Measurements from ENCODE around the gene PRSS48. TPM values are rescaled to one million over a fixed set of nuclear protein-coding genes. Genes with fewer than 3 reads are reported as not detected.
"Not testable (repeated sequence)": the region's sequence is repeated elsewhere in the genome, so short reads cannot be mapped to it uniquely, and the experiment has no call there.

PRSS48 gene
- polyA plus RNA-seq, 10 donors = not detected

DNA sequence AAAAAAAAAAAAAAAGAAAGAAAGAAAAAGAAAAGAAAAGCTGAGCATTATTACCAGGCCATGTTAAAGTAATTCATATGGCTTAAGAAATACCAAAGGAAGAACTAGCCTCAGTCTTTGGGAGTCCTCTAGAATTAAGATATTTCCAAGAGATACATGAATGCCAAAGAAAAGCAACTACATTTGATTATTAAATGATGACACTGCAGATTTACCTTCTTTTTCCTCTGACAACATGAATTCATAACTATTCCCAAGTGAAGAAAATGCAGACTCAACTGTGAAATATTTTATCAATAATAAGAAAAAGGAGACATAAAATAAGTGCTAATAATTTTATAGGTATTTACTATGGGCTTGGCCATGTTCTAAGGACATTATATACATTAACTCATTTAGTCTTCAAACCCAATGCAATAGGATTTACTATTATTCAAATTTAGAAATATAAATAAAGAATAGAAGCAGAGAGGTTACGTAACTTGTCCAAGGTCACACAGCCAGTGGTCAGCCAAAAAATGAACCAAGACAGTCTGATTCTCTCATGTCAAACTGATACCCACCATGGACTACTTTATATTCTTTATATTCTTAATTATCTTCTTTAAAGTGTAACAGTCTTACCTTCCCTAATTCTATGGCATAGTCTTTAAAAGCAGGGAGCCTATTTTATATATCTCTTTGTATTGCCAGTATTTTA is 41.5 kb downstream of the PRSS48 start:
- no peak for DNase-seq

DNA sequence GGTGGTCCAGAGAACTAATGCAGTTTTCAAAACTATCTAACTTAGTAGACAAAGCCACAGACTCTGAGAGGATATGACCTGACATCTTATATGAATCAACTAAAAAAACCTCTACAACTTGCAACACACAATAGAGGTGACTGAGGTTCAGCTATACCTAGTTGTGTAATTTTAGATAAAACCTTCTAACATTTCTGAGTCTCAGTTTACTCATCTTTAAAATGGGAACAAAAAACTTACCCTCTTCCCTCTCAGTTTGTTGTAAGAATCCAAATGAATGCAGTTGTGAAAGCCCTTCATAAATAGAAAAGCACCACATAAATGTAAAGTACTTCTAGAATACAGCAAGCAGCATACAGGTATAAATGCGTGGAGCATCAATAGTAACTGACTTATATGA is 42.5 kb downstream of the PRSS48 start:
- no peak for DNase-seq

DNA sequence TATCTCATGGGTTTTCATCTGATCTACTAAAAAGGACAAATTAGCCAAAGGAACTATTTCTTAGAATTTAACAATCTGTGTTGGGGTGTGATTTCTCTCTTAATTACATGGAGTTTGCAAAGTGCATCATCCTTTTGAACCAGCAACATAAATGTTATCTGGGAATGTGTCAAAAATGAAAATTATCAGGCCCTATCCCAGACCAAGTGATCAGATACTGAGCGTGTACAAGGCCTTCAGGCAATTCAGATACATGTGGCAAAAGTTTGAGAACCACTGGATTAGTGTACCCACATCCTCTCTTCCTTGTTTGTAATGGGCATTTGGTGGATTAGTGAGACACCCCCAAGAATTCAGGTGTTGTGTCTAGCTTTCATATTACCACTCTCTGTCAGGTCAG is 44.6 kb downstream of the PRSS48 start:
- DNase-seq = no peak

DNA sequence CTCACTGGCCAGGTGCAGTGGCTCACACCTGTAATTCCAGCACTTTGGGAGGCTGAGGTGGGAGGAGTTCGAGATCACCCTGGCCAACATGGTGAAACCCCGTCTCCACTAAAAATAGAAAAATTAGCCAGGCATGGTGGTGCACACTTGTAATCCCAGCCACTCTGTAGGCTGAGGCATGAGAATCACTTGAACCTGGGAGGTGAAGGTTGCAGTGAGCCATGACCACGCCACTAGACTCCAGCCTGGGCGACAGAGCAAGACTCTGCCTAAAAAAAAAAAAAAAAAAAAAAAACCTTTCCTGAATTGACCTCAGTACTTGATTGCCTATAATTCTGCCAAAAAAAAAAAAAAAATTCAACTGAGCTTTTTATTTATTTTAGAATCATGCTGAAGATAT is 45.2 kb downstream of the PRSS48 start:
- not testable (repeated sequence) for DNase-seq

DNA sequence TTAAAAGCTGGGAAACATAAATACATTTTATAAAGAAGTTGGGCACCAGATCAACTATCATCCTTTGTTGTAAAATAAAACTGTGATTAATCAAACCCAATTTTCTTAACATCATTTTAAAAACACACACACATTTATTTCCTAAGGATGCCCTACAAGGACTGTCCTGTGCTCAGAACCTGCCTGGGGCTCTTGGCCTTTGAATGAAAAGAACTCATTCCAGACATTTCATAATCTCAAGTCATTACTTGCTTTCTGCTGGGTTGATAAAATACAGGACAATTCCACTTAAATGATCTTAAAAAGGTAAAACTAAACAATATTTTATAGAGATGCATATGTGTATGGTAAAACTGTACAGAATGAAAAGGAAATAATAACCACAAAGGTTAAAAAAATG is 45.6 kb downstream of the PRSS48 start:
- no peak for DNase-seq

DNA sequence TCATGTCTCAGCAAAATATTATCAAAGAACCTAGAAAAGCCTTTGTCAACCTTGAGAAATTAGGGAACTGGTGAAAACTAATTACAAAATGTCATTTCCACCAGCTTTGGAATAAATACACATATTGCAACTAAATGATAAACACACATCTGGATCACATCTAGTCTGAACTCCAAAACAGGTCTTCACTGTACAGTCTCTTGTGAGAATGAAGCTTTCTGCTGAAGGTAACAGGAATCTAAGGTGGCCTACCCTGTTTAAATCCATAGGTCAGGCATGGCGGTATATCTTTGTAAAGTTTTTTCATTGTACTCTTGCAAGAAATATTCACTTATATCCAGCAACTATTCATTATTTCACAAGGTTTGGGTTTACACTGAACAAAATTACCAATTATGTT is 46.7 kb downstream of the PRSS48 start:
- peak in 1 of 3 donors; percentile 22 for DNase-seq

DNA sequence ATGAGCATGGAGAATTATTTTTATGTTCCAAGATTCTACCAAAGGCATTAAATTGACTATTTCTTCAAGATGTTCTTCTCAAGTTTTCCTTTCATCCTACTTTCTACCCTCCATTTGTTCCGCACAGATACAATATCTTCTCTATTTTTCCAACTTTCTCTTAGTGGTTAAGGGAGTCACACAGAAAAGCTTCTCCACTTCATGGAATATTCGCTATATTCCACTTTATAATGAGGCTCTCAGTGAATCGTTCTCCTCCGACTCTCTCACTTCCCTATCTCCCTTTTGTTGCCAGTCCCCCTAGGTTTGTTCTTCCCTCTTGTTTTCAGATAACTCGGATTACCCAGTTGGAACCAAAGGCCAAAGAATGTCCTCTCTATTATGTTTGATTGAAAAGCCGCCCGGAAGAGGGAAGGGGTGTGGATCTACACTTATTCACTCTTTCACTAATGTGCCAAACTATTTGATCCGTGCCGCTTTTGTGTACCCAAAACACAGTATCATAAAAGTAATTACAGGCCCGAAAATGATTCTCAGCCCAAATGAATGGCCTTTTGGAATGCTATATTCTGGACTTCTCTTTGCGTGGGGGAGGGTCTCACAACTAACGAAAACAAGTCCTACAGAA is 47.3 kb downstream of the PRSS48 start:
- peak in 2 of 3 donors; percentile 16 to 51 for DNase-seq

DNA sequence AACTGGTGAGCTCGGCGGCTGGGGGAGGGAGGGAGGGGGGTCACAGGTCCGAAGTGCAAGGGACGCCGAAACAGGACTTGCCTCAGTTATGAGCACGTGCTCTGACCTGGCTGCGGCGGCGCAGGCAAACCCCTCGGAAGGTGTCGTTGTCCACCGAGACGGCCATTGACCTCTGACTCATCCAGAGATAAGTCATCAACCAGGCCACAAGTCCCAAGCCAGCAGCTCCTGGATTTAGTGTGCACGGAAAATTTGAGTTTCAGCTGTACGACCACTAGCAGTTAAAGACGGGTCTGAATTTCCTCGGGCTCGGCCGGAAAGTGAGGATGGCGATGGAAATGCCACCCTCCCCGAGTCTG is 47.8 kb downstream of the PRSS48 start:
- peak in 2 of 3 donors; percentile 36 to 79 for DNase-seq

DNA sequence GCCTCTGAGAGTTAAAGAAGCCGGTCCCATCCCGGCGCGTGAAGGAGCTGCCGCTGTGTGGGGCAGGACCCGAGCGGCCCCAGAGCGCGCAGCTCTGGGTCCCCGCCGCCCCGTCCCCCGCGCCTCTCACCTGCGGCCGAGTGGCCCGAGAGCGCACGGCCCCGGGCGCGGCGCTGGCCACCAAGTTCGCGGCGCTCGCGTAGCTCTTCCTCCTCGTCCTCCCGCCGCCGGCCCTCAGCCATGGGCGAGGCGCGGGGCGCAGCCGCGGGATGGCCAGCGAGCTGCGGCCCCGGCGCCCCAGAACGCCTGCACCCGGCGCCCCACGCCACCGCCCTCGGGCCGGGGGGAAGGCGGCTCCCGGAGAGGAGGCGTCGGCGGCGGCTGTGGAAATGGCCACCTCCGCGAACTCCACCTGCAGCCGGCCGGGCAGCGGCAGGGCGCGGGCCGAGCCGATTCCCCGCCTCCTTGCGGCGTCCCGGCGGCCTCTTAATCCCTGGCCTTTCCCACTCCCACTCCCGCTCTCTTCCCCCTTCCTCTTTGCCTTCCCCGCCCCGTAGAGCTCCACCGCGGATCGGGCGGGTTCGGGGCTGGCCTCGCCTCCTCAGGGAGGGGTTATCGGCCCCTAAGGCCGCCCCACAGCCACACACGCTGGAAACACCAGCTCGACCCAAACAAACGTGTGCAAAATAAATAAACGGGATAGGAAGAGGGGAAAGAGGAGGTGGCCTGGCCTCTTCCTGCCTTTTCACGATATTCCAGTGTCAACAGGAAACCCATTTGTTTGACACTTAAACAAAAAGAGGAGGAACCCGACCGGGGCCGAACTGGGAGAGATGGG is 48.4 kb downstream of the PRSS48 start, which contains the start of gene SH3D19:
SH3D19 (minus strand) TSS at position 495 of the 838 bp plus-strand sequence; CDS start at position 242, 253 bp downstream.
- peak; percentile 66 to 93 (median 83) for DNase-seq

DNA sequence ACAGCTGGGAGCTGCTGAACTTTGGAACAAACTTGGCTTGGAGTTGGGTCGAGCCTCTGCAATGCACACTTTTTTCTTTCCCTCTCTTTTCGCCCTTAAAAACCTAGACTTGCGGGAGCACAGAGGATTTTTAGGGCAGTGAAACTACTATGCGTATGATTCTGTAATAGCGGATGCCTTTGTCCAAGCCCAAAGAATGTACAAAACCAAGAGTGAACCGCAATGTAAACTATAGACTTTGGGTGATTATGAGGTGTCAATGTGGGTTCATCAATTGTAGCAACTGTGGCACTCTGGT is 48.9 kb downstream of the PRSS48 start:
- no peak for DNase-seq

DNA sequence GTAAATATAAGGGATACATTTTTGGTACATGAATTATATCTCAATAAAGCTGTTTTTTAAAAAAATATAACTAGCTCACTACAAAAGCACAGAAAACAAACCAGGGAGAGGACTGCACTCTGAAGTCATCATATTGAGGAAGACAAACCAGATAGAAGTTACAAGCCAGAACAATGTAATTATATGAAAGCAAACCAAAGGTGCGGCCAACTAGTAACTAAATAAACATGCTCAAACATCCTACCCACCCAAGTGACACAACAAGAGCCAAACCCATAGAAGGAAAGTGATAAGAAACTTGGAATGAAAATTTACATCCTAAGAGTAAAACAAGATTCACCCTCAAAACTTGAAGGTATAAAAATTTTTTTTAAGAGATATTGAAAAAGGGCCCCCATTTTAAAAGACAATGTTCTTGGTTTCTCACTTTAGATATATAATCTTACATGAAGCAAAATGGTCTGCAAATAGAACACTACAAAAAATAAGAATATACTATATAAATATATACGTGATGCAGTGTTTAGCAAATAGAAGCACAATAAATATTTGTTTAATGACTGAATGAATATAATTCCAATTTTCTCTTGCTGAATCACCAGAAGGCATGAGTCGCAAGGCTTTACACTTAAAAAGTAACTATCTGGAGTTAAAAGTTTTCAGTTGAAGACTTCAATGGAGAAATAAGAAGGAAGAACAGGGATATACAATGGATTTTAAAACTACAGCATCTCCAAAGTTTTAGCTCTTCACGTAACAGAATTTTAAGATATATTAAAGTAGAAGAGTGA is 52.5 kb downstream of the PRSS48 start:
- no peak for DNase-seq

DNA sequence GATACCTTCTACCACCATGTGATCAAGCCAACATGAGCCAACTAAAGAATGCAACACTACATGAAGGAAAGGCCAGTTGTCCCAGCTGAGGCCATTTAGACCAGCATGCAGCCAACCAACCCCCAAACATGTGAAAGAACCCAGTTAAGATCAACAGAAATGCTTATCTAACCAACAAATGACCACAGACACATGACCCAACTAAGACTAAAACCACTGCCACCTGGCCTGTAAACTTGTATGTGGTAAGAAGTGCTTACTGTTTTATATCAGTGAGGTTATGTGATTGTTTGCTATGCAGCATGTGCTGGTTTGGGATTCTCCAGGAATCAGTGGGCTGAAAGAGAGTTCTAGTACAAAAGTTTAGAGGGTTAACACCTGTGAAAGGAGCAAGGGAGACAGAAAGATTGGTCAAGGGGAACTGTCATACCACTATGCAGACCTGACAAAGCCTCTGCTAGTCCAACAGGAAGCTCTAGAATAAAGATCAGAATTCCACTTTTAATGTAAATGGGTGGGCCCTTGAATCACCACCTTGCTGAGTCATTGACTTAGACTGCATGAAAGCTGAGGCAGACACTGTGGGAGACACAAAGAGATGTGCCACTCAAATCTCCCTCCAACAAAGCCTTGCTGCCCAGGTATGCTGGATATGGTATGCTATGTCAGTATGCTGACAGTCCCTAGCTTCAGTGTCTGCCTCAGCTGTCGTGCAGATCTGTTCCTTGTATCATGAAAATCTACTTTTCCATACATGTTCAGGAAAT is 54.5 kb downstream of the PRSS48 start:
- no peak for DNase-seq

DNA sequence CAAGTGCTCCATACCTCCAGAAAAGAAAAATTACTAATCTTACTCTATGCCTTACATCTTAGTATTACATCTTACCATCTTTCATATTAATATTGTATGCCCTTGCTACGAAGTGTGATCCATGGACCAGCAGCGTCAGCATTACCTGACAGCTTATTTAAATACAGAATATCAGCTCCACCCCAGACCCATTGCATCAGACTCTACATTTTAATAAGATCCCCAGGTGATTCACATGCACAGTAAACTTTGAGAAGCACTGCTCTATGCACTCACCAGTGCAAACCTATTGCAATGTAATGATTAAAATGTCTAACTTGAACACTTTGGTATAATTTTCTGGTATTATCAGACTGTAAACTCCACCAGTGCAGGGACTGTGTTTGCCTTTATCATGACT is 62.5 kb downstream of the PRSS48 start:
- no peak for DNase-seq

DNA sequence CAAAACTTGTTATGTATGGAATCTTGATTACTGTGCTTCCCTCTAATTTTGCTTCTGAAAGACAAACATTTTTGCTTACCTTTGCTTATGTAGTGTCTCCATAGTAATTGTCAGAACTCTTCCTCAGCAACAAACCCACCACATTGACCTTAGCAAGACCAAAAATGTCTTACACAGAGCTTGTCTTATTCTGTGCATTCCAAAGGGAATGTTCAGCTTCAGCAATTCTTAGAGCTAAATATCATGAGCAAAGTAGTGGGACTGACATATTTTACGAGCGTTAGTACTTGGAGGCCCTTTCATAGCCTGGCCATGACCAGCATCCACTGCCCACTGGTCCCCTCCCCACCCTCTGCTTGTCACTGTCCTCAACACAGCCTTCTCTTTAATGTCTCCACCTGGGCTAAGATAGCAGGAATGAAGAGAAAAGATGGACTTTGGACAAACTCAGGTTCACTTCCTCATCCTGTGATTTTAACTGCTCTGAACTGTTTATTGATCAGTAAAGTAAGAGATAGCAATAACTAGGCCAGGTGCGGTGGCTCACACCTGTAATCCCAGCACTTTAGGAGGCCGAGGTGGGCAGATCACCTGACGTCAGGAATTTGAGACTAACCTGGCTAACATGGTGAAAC is 63.9 kb downstream of the PRSS48 start:
- no peak for DNase-seq

Other genes with a start within 250 kb of the PRSS48 start
- gene RPS3A, start 177.5 kb upstream of the PRSS48 start, polyA plus RNA-seq (ENCODE audit: insufficient read length in 10 of 10) = 1,000 to 10,000 TPM; 4,872 to 6,683 (median 5,601) TPM
- 10 to 100 TPM; 31.3 to 47.7 (median 38.6) TPM for gene SH3D19, start 48.4 kb downstream of the PRSS48 start, polyA plus RNA-seq (ENCODE audit: insufficient read length in 10 of 10)
- 10 to 100 TPM in 1 of 10 donors, 1 to 10 TPM in 9; 4.8 to 12.4 (median 7.5) TPM for gene FHIP1A, start 132.0 kb downstream of the PRSS48 start, polyA plus RNA-seq (ENCODE audit: insufficient read length in 10 of 10)

Data from muscle of back (tissue), 11 donors.